DND-41 (cell line): ENCODE data around the gene RPL15.

Experiments
- CTCF ChIP-seq: IDR thresholded peaks from 2 replicates; pipeline ENCODE4 v1.5.1; 2012; ENCODE audit warnings: borderline replicate concordance, low read length, moderate library complexity, mild to moderate bottlenecking; ENCODE audit not compliant: poor library complexity, severe bottlenecking; ENCODE audit errors: extremely low read depth
- EZH2 ChIP-seq: IDR thresholded peaks from 3 replicates; pipeline ENCODE4 v1.6.1; 2012; ENCODE audit warnings: borderline replicate concordance, low read depth, mild to moderate bottlenecking, moderate library complexity, low read length, inconsistent platforms; ENCODE audit not compliant: severe bottlenecking

GRCh38 chr3:23880703-23881339 is 36.1 kb upstream of the RPL15 start:
- TF ChIP-seq CTCF (no peak), EZH2 (no peak)
